Karpas-422 (cell line): Measurements from ENCODE around the gene TLCD3B. TPM values are rescaled to one million over a fixed set of nuclear protein-coding genes. Genes with fewer than 3 reads are reported as not detected.
A peak's percentile ranks its signal among the peaks of the same experiment; 100 is the strongest.

Source experiments
- DNase-seq: peaks from one replicate; pipeline ENCODE4 v3.0.0-alpha.2; 2015
- H2AFZ ChIP-seq: fragments of 200-600 bp; sonication (generic); 2 replicates; pipeline ENCODE4 v1.6.1; 2014; ENCODE audit warnings: antibody characterized with exemption, low read length, mixed read lengths
- H3K27ac ChIP-seq: fragments of 200-600 bp; sonication (generic); 2 replicates; pipeline ENCODE4 v1.5.1; 2014; ENCODE audit warnings: mild to moderate bottlenecking, low read length, moderate library complexity
- H3K27me3 ChIP-seq: fragments of 200-600 bp; sonication (generic); 2 replicates; pipeline ENCODE4 v1.6.1; 2014; ENCODE audit warnings: low read length, mixed read lengths
- H3K36me3 ChIP-seq: fragments of 200-600 bp; sonication (generic); 2 replicates; pipeline ENCODE4 v1.6.1; 2014; ENCODE audit warnings: low read length, mixed read lengths; ENCODE audit not compliant: insufficient read depth
- H3K4me1 ChIP-seq: fragments of 200-600 bp; sonication (generic); 2 replicates; pipeline ENCODE4 v1.6.1; 2014; ENCODE audit warnings: mild to moderate bottlenecking, low read length, mixed read lengths
- H3K4me2 ChIP-seq: fragments of 200-600 bp; sonication (generic); 2 replicates; pipeline ENCODE4 v1.6.1; 2014; ENCODE audit warnings: low read length, low read depth, mild to moderate bottlenecking; ENCODE audit not compliant: poor library complexity, severe bottlenecking
- H3K4me3 ChIP-seq: fragments of 200-600 bp; sonication (generic); 2 replicates; pipeline ENCODE4 v1.5.1; 2014; ENCODE audit warnings: mild to moderate bottlenecking, antibody characterized with exemption, low read length, mixed read lengths
- H3K79me2 ChIP-seq: fragments of 200-600 bp; sonication (generic); 2 replicates; pipeline ENCODE4 v1.6.1; 2014; ENCODE audit warnings: mild to moderate bottlenecking, low read length, mixed read lengths
- H3K9ac ChIP-seq: fragments of 200-600 bp; sonication (generic); 2 replicates; pipeline ENCODE4 v1.6.0; 2014; ENCODE audit warnings: low read length
- H3K9me2 ChIP-seq: fragments of 200-600 bp; sonication (generic), shearing (Covaris generic); replicated peaks from 2 replicates; pipeline ENCODE4 v1.6.0; 2014; ENCODE audit warnings: mild to moderate bottlenecking, low read length, moderate library complexity; ENCODE audit not compliant: insufficient read depth
- H3K9me3 ChIP-seq: fragments of 300-700, 200-600 bp; sonication (generic); 2 replicates; pipeline ENCODE4 v1.6.1; 2014; ENCODE audit warnings: low read length, mixed read lengths
- H4K20me1 ChIP-seq: fragments of 200-600 bp; sonication (generic); 2 replicates; pipeline ENCODE4 v1.6.1; 2014; ENCODE audit warnings: mild to moderate bottlenecking, antibody characterized with exemption, low read length, low read depth; ENCODE audit not compliant: insufficient read depth
- total RNA-seq: library from RNA; depleted of rRNA; stranded (reverse); fragments of >200 nt; shearing (Covaris generic); gene quantifications from 2 replicates; pipeline ENCODE4 v1.2.3, GENCODE V29; 2014; ENCODE audit warnings: low replicate concordance

The TLCD3B gene
- total RNA-seq, 1 experiment from 2014 or later = not detected

- H3K9me3 ChIP-seq = no peaks in the 10 kb centered on the region
- no peak overlapping the region for H3K4me2 ChIP-seq
- peaks cover 28% of the 10 kb centered on the region for H3K36me3 ChIP-seq
- no peak for DNase-seq
- H2AFZ ChIP-seq = no peak overlapping the region
- no peaks in the 10 kb centered on the region for H3K9me2 ChIP-seq
- H3K9ac ChIP-seq = no peak overlapping the region
- H3K27me3 ChIP-seq = no peaks in the 10 kb centered on the region
- H4K20me1 ChIP-seq = no peaks in the 10 kb centered on the region
- no peaks in the 10 kb centered on the region for H3K4me1 ChIP-seq
- no peak overlapping the region for H3K27ac ChIP-seq
- no peaks in the 10 kb centered on the region for H3K79me2 ChIP-seq
- no peak overlapping the region for H3K4me3 ChIP-seq
Observed at GRCh38 chr16:29984137-29984763, 46.8 kb downstream of the TLCD3B start.

- H3K9ac ChIP-seq = no peak overlapping the region
- H3K9me3 ChIP-seq = no peaks in the 10 kb centered on the region
- no peak overlapping the region for H3K27ac ChIP-seq
- no peaks in the 10 kb centered on the region for H4K20me1 ChIP-seq
- no peak for DNase-seq
- H3K4me1 ChIP-seq = no peaks in the 10 kb centered on the region
- no peak overlapping the region for H3K4me3 ChIP-seq
- H3K9me2 ChIP-seq = no peaks in the 10 kb centered on the region
- H3K36me3 ChIP-seq = peaks cover 32% of the 10 kb centered on the region
- no peaks in the 10 kb centered on the region for H3K79me2 ChIP-seq
- no peak overlapping the region for H2AFZ ChIP-seq
- no peaks in the 10 kb centered on the region for H3K27me3 ChIP-seq
- H3K4me2 ChIP-seq = no peak overlapping the region
Observed at GRCh38 chr16:29983420-29984136, 47.5 kb downstream of the TLCD3B start.

- H3K4me2 ChIP-seq = no peak overlapping the region
- no peak overlapping the region for H2AFZ ChIP-seq
- H3K4me3 ChIP-seq = no peak overlapping the region
- H3K9me3 ChIP-seq = no peaks in the 10 kb centered on the region
- H3K9ac ChIP-seq = no peak overlapping the region
- peaks cover 4% of the 10 kb centered on the region; the same call in 1 of the 2 replicates for H3K79me2 ChIP-seq
- peaks cover 36% of the 10 kb centered on the region for H3K36me3 ChIP-seq
- H3K9me2 ChIP-seq = no peaks in the 10 kb centered on the region
- H4K20me1 ChIP-seq = no peaks in the 10 kb centered on the region
- no peaks in the 10 kb centered on the region for H3K4me1 ChIP-seq
- no peak overlapping the region for H3K27ac ChIP-seq
- no peaks in the 10 kb centered on the region for H3K27me3 ChIP-seq
- no peak for DNase-seq
Observed at GRCh38 chr16:29982560-29983419, 48.3 kb downstream of the TLCD3B start.

- Histone ChIP-seq H3K27me3 (no peaks in the 10 kb centered on the region), H2AFZ (no peak overlapping the region), H3K9ac (no peak overlapping the region), H3K9me3 (no peaks in the 10 kb centered on the region), H3K9me2 (no peaks in the 10 kb centered on the region), H4K20me1 (peaks cover 22% of the 10 kb centered on the region; the same call in 1 of the 2 replicates), H3K4me1 (peaks cover 25% of the 10 kb centered on the region), H3K27ac (no peak overlapping the region), H3K79me2 (peaks cover 45% of the 10 kb centered on the region), H3K36me3 (peaks cover 28% of the 10 kb centered on the region), H3K4me3 (no peak overlapping the region), H3K4me2 (no peak overlapping the region)
- DNase-seq = no peak
Observed at GRCh38 chr16:29978564-29979270, 52.4 kb downstream of the TLCD3B start.

- H4K20me1 ChIP-seq = peaks cover 22% of the 10 kb centered on the region; the same call in 1 of the 2 replicates
- H3K9ac ChIP-seq = no peak overlapping the region
- H3K9me3 ChIP-seq = no peaks in the 10 kb centered on the region
- H3K27ac ChIP-seq = no peak overlapping the region
- H3K79me2 ChIP-seq = peaks cover 45% of the 10 kb centered on the region
- DNase-seq = no peak
- no peaks in the 10 kb centered on the region for H3K27me3 ChIP-seq
- H3K9me2 ChIP-seq = no peaks in the 10 kb centered on the region
- H3K4me2 ChIP-seq = no peak overlapping the region
- peaks cover 25% of the 10 kb centered on the region for H3K4me1 ChIP-seq
- no peak overlapping the region for H2AFZ ChIP-seq
- peaks cover 28% of the 10 kb centered on the region for H3K36me3 ChIP-seq
- H3K4me3 ChIP-seq = no peak overlapping the region
Observed at GRCh38 chr16:29978081-29978480, 53.0 kb downstream of the TLCD3B start.

- Histone ChIP-seq H3K9me3 (no peaks in the 10 kb centered on the region), H3K27me3 (no peaks in the 10 kb centered on the region), H3K4me1 (peaks cover 25% of the 10 kb centered on the region), H3K9ac (peak overlapping the region; percentile 79; the same call in 1 of the 2 replicates), H3K27ac (no peak overlapping the region), H3K4me3 (no peak overlapping the region), H3K36me3 (peaks cover 28% of the 10 kb centered on the region), H3K9me2 (no peaks in the 10 kb centered on the region), H2AFZ (no peak overlapping the region), H4K20me1 (peaks cover 22% of the 10 kb centered on the region; the same call in 1 of the 2 replicates), H3K4me2 (peak overlapping the region; percentile 85), H3K79me2 (peaks cover 45% of the 10 kb centered on the region)
- DNase-seq = no peak
Observed at GRCh38 chr16:29977063-29977825, 53.8 kb downstream of the TLCD3B start.

GRCh38 chr16:29975811-29976511 lies 55.1 kb downstream of the TLCD3B start:
- Histone ChIP-seq H3K27me3 (no peaks in the 10 kb centered on the region), H2AFZ (no peak overlapping the region), H3K79me2 (peaks cover 45% of the 10 kb centered on the region), H4K20me1 (peaks cover 22% of the 10 kb centered on the region; the same call in 1 of the 2 replicates), H3K9me3 (no peaks in the 10 kb centered on the region), H3K9me2 (no peaks in the 10 kb centered on the region), H3K36me3 (peaks cover 28% of the 10 kb centered on the region), H3K4me1 (peaks cover 25% of the 10 kb centered on the region), H3K27ac (peak overlapping the region; percentile 4; the same call in 1 of the 2 replicates), H3K4me3 (peak overlapping the region; percentile 89), H3K4me2 (peak overlapping the region; percentile 85), H3K9ac (peak overlapping the region; percentile 79)
- no peak for DNase-seq
